MM.1S (cell line): ENCODE results near the gene PPP2R5B.

Experiments used
- DNase-seq: peaks from one replicate; pipeline ENCODE4 v3.0.0-alpha.2; 2015
- H2AFZ ChIP-seq: fragments of 300-600 bp; sonication (generic); 2 replicates; pipeline ENCODE4 v1.6.0; 2016; ENCODE audit warnings: antibody characterized with exemption, low read length
- H3F3A ChIP-seq: fragments of 300-600 bp; sonication (generic); 2 replicates; pipeline ENCODE4 v1.6.1; 2016; ENCODE audit warnings: mild to moderate bottlenecking, antibody characterized with exemption, low read length, moderate library complexity, mixed read lengths; ENCODE audit not compliant: insufficient read depth
- H3K27ac ChIP-seq: fragments of 300-600 bp; sonication (generic); 2 replicates; pipeline ENCODE4 v1.5.1; 2016; ENCODE audit warnings: mild to moderate bottlenecking, low read length
- H3K27me3 ChIP-seq: fragments of 300-600 bp; sonication (generic); replicated peaks from 2 replicates; pipeline ENCODE4 v1.6.0; 2016; ENCODE audit warnings: low read length; ENCODE audit not compliant: insufficient read depth
- H3K36me3 ChIP-seq: fragments of 300-600 bp; sonication (generic); replicated peaks from 2 replicates; pipeline ENCODE4 v1.6.1; 2016; ENCODE audit warnings: mild to moderate bottlenecking, low read length, mixed read lengths; ENCODE audit not compliant: insufficient read depth
- H3K4me1 ChIP-seq: fragments of 300-600 bp; sonication (generic); 2 replicates; pipeline ENCODE4 v1.6.1; 2016; ENCODE audit warnings: low read length, mixed read lengths
- H3K4me2 ChIP-seq: fragments of 300-600 bp; sonication (generic); 2 replicates; pipeline ENCODE4 v1.6.0; 2016; ENCODE audit warnings: low read depth, low read length
- H3K4me3 ChIP-seq: fragments of 300-600 bp; sonication (generic); 2 replicates; pipeline ENCODE4 v1.5.1; 2016; ENCODE audit warnings: low read length, mixed read lengths
- H3K79me2 ChIP-seq: fragments of 300-600 bp; sonication (generic); 2 replicates; pipeline ENCODE4 v1.6.1; 2016; ENCODE audit warnings: mixed run types, low read length, mixed read lengths
- H3K9ac ChIP-seq: fragments of 300-600 bp; sonication (generic); 2 replicates; pipeline ENCODE4 v1.6.1; 2016; ENCODE audit warnings: low read length, mixed read lengths
- H3K9me2 ChIP-seq: fragments of 300-600 bp; sonication (generic); replicated peaks from 2 replicates; pipeline ENCODE4 v1.6.1; 2016; ENCODE audit warnings: mild to moderate bottlenecking, low read length, mixed read lengths; ENCODE audit not compliant: insufficient read depth
- H3K9me3 ChIP-seq: fragments of 300-600 bp; sonication (generic); replicated peaks from 2 replicates; pipeline ENCODE4 v1.6.1; 2016; ENCODE audit warnings: mild to moderate bottlenecking, low read length, mixed read lengths; ENCODE audit not compliant: insufficient read depth
- H4K20me1 ChIP-seq: fragments of 300-600 bp; sonication (generic); 2 replicates; pipeline ENCODE4 v1.6.1; 2016; ENCODE audit warnings: mild to moderate bottlenecking, low read length, moderate library complexity, mixed read lengths; ENCODE audit not compliant: insufficient read depth
- CTCF ChIP-seq: fragments of 300-600 bp; sonication (generic); IDR thresholded peaks from 2 replicates; pipeline ENCODE4 v1.5.1; 2016; ENCODE audit warnings: antibody characterized with exemption, low read length, mixed read lengths
- EZH2 ChIP-seq: fragments of 300-600 bp; sonication (generic); optimal IDR thresholded peaks from 2 replicates; pipeline ENCODE3; 2017; ENCODE audit warnings: low read depth, mild to moderate bottlenecking, antibody characterized with exemption, low read length, mixed read lengths
- EZH2phosphoT487 ChIP-seq: fragments of 300-600 bp; sonication (generic); IDR thresholded peaks from 2 replicates; pipeline ENCODE4 v1.6.1; 2018; ENCODE audit warnings: antibody characterized with exemption, low read length

The PPP2R5B gene

GRCh38 chr11:64930340-64930739 is 5.9 kb downstream of the PPP2R5B start:
- Histone ChIP-seq H3K4me1 (no peaks in the 10 kb centered on the region), H3K4me3 (no peak overlapping the region), H3K27ac (no peak overlapping the region), H3K9ac (no peak overlapping the region), H3K9me3 (no peaks in the 10 kb centered on the region), H3F3A (no peaks in the 10 kb centered on the region), H3K79me2 (no peaks in the 10 kb centered on the region), H3K27me3 (no peaks in the 10 kb centered on the region), H3K4me2 (no peak overlapping the region), H3K36me3 (no peaks in the 10 kb centered on the region), H4K20me1 (no peaks in the 10 kb centered on the region), H2AFZ (no peak overlapping the region), H3K9me2 (no peaks in the 10 kb centered on the region)
- no peak for TF ChIP-seq CTCF
- no peak for TF ChIP-seq EZH2
- TF ChIP-seq EZH2phosphoT487, result no peak
- DNase-seq, result no peak

GRCh38 chr11:64931290-64931689 is 6.8 kb downstream of the PPP2R5B start:
- no peaks in the 10 kb centered on the region for H3K36me3 ChIP-seq
- no peak overlapping the region for H3K9ac ChIP-seq
- no peak overlapping the region for H3K27ac ChIP-seq
- no peaks in the 10 kb centered on the region for H3K9me2 ChIP-seq
- H3K4me2 ChIP-seq, result no peak overlapping the region
- no peaks in the 10 kb centered on the region for H4K20me1 ChIP-seq
- no peak overlapping the region for H2AFZ ChIP-seq
- TF ChIP-seq EZH2phosphoT487 (no peak), EZH2 (no peak), CTCF (no peak)
- H3K4me1 ChIP-seq, result no peaks in the 10 kb centered on the region
- H3K79me2 ChIP-seq, result no peaks in the 10 kb centered on the region
- no peak for DNase-seq
- H3F3A ChIP-seq, result no peaks in the 10 kb centered on the region
- no peaks in the 10 kb centered on the region for H3K9me3 ChIP-seq
- H3K4me3 ChIP-seq, result no peak overlapping the region
- H3K27me3 ChIP-seq, result no peaks in the 10 kb centered on the region

- Histone ChIP-seq H3K4me3 (no peak overlapping the region), H3K79me2 (no peaks in the 10 kb centered on the region), H3K9ac (no peak overlapping the region), H3K9me3 (no peaks in the 10 kb centered on the region), H3K9me2 (no peaks in the 10 kb centered on the region), H3K27me3 (no peaks in the 10 kb centered on the region), H3K27ac (no peak overlapping the region), H2AFZ (no peak overlapping the region), H3K4me2 (no peak overlapping the region), H3F3A (no peaks in the 10 kb centered on the region), H4K20me1 (no peaks in the 10 kb centered on the region), H3K36me3 (no peaks in the 10 kb centered on the region), H3K4me1 (no peaks in the 10 kb centered on the region)
- TF ChIP-seq EZH2, result no peak
- TF ChIP-seq EZH2phosphoT487, result no peak
- no peak for TF ChIP-seq CTCF
- DNase-seq, result no peak
Observed at GRCh38 chr11:64932324-64932723, 7.8 kb downstream of the PPP2R5B start.
